Hepatocyte (in vitro differentiated cells): ENCODE results near the gene KIAA2012. TPM values are rescaled to one million over a fixed set of nuclear protein-coding genes. Genes with fewer than 3 reads are reported as not detected.
A peak's percentile ranks its signal among the peaks of the same experiment; 100 is the strongest.

Experiments used
- DNase-seq: peaks from one replicate; pipeline ENCODE4 v3.0.0-alpha.2; 2016; ENCODE audit warnings: low spot score
- H2AFZ ChIP-seq: fragments of 200-600 bp; sonication (generic); 2 replicates; pipeline ENCODE4 v1.6.0; 2016; ENCODE audit warnings: antibody characterized with exemption, mild to moderate bottlenecking
- H3K27ac ChIP-seq: fragments of 200-600 bp; sonication (generic); 2 replicates; pipeline ENCODE4 v1.5.1; 2016; ENCODE audit warnings: mild to moderate bottlenecking
- H3K27me3 ChIP-seq: fragments of 200-600 bp; sonication (generic); 2 replicates; pipeline ENCODE4 v1.6.1; 2016
- H3K36me3 ChIP-seq: fragments of 200-600 bp; sonication (generic); replicated peaks from 2 replicates; pipeline ENCODE4 v1.5.1; 2016; ENCODE audit warnings: low read depth; ENCODE audit not compliant: insufficient read depth
- H3K4me1 ChIP-seq: fragments of 200-600 bp; sonication (generic); 2 replicates; pipeline ENCODE4 v1.5.1; 2016; ENCODE audit warnings: mild to moderate bottlenecking, moderate library complexity; ENCODE audit not compliant: insufficient read depth
- H3K4me2 ChIP-seq: fragments of 200-600 bp; sonication (generic); 2 replicates; pipeline ENCODE4 v1.6.0; 2016
- H3K4me3 ChIP-seq: fragments of 200-600 bp; sonication (generic); 2 replicates; pipeline ENCODE4 v1.5.1; 2016; ENCODE audit warnings: mild to moderate bottlenecking
- H3K79me2 ChIP-seq: fragments of 200-600 bp; sonication (generic); 2 replicates; pipeline ENCODE4 v1.6.0; 2017; ENCODE audit warnings: mild to moderate bottlenecking
- H3K9me2 ChIP-seq: fragments of 200-600 bp; sonication (generic); replicated peaks from 2 replicates; pipeline ENCODE4 v1.6.0; 2017; ENCODE audit warnings: mild to moderate bottlenecking; ENCODE audit not compliant: insufficient read depth
- H3K9me3 ChIP-seq: fragments of 200-600 bp; sonication (generic); 2 replicates; pipeline ENCODE4 v1.5.1; 2016; ENCODE audit warnings: low read depth, mild to moderate bottlenecking
- H4K20me1 ChIP-seq: fragments of 200-600 bp; sonication (generic); 2 replicates; pipeline ENCODE4 v1.6.0; 2016; ENCODE audit warnings: mild to moderate bottlenecking; ENCODE audit not compliant: insufficient read depth, poor library complexity, severe bottlenecking
- CTCF ChIP-seq: fragments of 200-600 bp; sonication (generic); IDR thresholded peaks from 2 replicates; pipeline ENCODE4 v1.5.1; 2016; ENCODE audit warnings: antibody characterized with exemption, mild to moderate bottlenecking; ENCODE audit not compliant: poor library complexity
- EZH2 ChIP-seq: fragments of 200-600 bp; sonication (generic); IDR thresholded peaks from 2 replicates; pipeline ENCODE4 v1.6.1; 2016; ENCODE audit warnings: antibody characterized with exemption, mild to moderate bottlenecking, borderline replicate concordance
- EZH2phosphoT487 ChIP-seq: fragments of 200-600 bp; sonication (generic); IDR thresholded peaks from one replicate; pipeline ENCODE4 v1.6.1; 2018; ENCODE audit warnings: antibody characterized with exemption, mild to moderate bottlenecking, low read depth, moderate library complexity; ENCODE audit not compliant: unreplicated experiment, severe bottlenecking
- WGBS: methylation state at CpG from one replicate; pipeline ENCODE4 v1.1.6; 2016; ENCODE audit warnings: low lambda C conversion rate; ENCODE audit errors: missing lambda C conversion rate; 5-methylcytosine and 5-hydroxymethylcytosine counted together
- polyA plus RNA-seq: library from polyadenylated mRNA; unstranded; fragments of >200 nt; fragmentation: Nextera tagmentation; extraction: Ambion mirVana; gene quantifications from 2 replicates; pipeline ENCODE4 v1.2.1, GENCODE V29; 2016
- total RNA-seq: library from RNA; depleted of rRNA; stranded (reverse); fragments of >200 nt; gene quantifications from 2 replicates; pipeline ENCODE4 v1.2.3, GENCODE V29; 2014

KIAA2012 gene
- total and polyA plus RNA-seq, 2 experiments from 2014 or later = 0.27 TPM; not detected in 1

GRCh38 chr2:202052235-202052634 is 20.8 kb upstream of the KIAA2012 start:
- Histone ChIP-seq H3K27me3 (no peaks in the 10 kb centered on the region), H2AFZ (no peak overlapping the region), H3K36me3 (no peaks in the 10 kb centered on the region), H3K79me2 (no peaks in the 10 kb centered on the region), H3K4me1 (peaks cover 9% of the 10 kb centered on the region), H3K9me3 (no peaks in the 10 kb centered on the region), H3K27ac (peak overlapping the region; percentile 50), H3K9me2 (no peaks in the 10 kb centered on the region), H3K4me2 (peak overlapping the region; percentile 12), H4K20me1 (no peaks in the 10 kb centered on the region), H3K4me3 (no peak overlapping the region)
- DNase-seq = no peak
- 88% methylated on average over 1 of the region's 1 CpG for WGBS
- TF ChIP-seq CTCF (no peak), EZH2 (no peak), EZH2phosphoT487 (no peak)

GRCh38 chr2:202054679-202055078 is 18.4 kb upstream of the KIAA2012 start:
- H3K27me3 ChIP-seq = no peaks in the 10 kb centered on the region
- no peak overlapping the region for H3K27ac ChIP-seq
- WGBS = 70% methylated on average over 3 of the region's 3 CpGs
- no peaks in the 10 kb centered on the region for H3K9me3 ChIP-seq
- H3K36me3 ChIP-seq = no peaks in the 10 kb centered on the region
- no peak for TF ChIP-seq EZH2phosphoT487
- DNase-seq = no peak
- no peak overlapping the region for H3K4me2 ChIP-seq
- H3K4me1 ChIP-seq = peaks cover 8% of the 10 kb centered on the region
- H3K9me2 ChIP-seq = no peaks in the 10 kb centered on the region
- H3K4me3 ChIP-seq = no peak overlapping the region
- no peaks in the 10 kb centered on the region for H3K79me2 ChIP-seq
- no peaks in the 10 kb centered on the region for H4K20me1 ChIP-seq
- H2AFZ ChIP-seq = no peak overlapping the region

GRCh38 chr2:202056611-202057010 is 16.4 kb upstream of the KIAA2012 start:
- Histone ChIP-seq H3K9me3 (no peaks in the 10 kb centered on the region), H3K36me3 (no peaks in the 10 kb centered on the region), H3K27me3 (no peaks in the 10 kb centered on the region), H2AFZ (no peak overlapping the region), H4K20me1 (no peaks in the 10 kb centered on the region), H3K4me3 (no peak overlapping the region), H3K79me2 (no peaks in the 10 kb centered on the region), H3K9me2 (no peaks in the 10 kb centered on the region), H3K27ac (no peak overlapping the region), H3K4me1 (peaks cover 5% of the 10 kb centered on the region), H3K4me2 (no peak overlapping the region)
- no peak for TF ChIP-seq EZH2
- peak; percentile 42 for TF ChIP-seq CTCF
- TF ChIP-seq EZH2phosphoT487 = no peak
- DNase-seq = no peak
- 18% methylated on average over 2 of the region's 2 CpGs for WGBS

- Histone ChIP-seq H3K9me3 (no peaks in the 10 kb centered on the region), H4K20me1 (no peaks in the 10 kb centered on the region), H2AFZ (no peak overlapping the region), H3K27ac (no peak overlapping the region), H3K79me2 (no peaks in the 10 kb centered on the region), H3K36me3 (no peaks in the 10 kb centered on the region), H3K27me3 (no peaks in the 10 kb centered on the region), H3K4me2 (no peak overlapping the region), H3K9me2 (no peaks in the 10 kb centered on the region), H3K4me3 (no peak overlapping the region), H3K4me1 (peaks cover 11% of the 10 kb centered on the region)
- no peak for DNase-seq
- TF ChIP-seq CTCF (peak; percentile 15), EZH2 (no peak)
- WGBS = 86% methylated on average over 3 of the region's 3 CpGs
These were observed 12.8 kb upstream of the KIAA2012 start for GRCh38 chr2:202060218-202060617.
